HG03439 (cell line): ENCODE measurements around the gene MAP3K20.

Experiments
- ATAC-seq: cut with Tn5 transposase; IDR thresholded peaks from one replicate; pipeline ENCODE4 v1.9.1; 2021; ENCODE audit warnings: mild to moderate bottlenecking, moderate library complexity; ENCODE audit not compliant: unreplicated experiment

The MAP3K20 gene

DNA sequence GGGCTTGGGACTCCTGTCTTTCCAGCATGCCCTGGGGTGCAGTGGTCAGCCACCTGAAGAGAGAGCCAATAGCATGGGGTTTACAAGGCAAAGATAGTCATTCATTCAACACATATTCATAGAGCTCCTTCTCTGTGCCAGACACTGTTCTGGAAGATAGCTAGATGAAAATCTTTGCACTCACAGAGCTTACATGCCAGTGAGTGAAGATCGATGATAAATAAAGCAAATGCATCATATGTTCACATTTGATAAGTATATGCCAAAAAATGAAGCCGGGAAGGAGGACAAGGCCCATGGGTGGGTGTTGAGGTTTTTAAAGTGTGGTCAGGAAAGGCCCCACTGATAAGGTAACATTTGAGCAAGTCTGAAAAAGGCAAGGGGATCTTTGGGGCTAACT is 148.2 kb downstream of the MAP3K20 start:
- ATAC-seq = no peak

DNA sequence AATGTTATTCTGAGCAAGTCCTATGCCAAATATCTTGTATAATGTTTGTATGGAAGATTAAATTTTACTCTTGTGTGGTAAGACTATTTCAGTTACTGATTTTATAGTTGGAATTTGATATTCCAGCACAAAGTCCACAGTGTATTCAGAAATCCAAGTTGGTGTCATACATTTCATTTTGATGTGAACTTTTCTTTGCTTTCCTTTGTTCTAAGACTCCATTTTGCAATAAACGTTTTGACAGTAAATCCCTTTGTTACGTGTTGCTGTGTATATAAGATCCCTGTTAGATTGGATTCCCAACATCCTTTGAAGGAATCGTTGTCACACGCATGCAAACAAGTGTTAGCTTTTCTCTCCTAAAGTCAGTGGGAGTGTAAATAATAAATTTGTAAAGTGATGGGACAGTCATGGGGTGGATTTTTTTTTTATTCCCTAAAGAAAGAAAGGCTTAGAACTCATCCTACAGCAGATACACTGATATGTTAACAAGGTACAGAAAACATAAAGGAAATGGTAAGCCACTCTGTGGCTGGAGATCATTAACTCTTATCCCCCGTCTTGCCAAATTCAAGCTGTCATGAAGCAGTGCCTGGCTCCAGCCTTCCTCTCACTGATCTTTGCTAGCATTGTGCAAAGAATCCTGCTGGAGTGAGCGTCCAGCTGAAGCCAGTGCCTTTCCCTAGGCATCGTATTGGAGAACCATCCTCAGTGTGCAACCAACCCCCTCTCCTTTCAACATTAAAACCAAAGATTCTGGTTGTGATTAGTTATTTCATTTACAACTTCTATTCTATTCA is 151.5 kb downstream of the MAP3K20 start:
- ATAC-seq = no peak

- no peak for ATAC-seq
Measured at GRCh38 chr2:173229086-173229485, 153.4 kb downstream of the MAP3K20 start.

DNA sequence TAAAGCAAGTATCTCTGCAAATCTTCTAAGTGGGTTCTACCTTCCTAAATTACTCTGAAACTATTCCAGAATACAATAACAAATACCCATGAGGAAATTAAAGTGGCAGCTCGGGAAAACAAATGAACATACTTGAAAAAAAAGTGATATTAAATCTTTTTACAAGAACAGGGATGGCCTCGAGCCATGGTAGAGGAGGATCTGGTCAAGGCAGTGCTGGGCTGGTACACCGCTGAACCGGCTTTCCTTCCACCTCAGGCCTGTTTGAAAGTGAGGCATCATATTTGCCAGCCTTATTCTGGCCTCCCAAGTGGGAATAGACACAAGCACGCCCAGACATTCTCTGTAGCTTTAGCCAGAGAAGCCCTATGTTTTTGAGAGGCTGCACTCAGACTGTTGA is 154.5 kb downstream of the MAP3K20 start:
- no peak for ATAC-seq

GRCh38 chr2:173231042-173231441 is 155.4 kb downstream of the MAP3K20 start:
- ATAC-seq = no peak

DNA sequence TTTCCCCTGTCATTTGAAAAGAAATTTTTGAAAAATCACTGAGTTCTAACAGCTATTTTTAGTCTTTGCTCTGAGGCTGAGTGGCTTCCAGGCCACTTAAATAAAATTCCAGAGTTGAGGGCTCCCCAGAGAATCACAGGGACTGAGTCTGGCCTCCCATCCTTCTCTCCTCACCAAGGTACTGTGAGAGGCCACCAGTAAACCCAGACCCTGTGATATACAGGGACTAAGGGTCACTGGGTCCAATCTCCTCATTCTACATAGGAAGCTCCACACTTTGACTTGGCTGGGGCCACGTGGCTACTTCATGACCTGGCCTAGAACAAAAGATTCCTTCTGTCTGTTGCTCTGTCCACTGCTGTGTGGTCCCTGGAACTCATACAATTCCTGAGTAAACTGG is 155.8 kb downstream of the MAP3K20 start:
- ATAC-seq = no peak

- no peak for ATAC-seq
Measured at GRCh38 chr2:173232956-173233744, 157.5 kb downstream of the MAP3K20 start.

GRCh38 chr2:173235947-173236803 is 160.5 kb downstream of the MAP3K20 start:
- no peak for ATAC-seq

DNA sequence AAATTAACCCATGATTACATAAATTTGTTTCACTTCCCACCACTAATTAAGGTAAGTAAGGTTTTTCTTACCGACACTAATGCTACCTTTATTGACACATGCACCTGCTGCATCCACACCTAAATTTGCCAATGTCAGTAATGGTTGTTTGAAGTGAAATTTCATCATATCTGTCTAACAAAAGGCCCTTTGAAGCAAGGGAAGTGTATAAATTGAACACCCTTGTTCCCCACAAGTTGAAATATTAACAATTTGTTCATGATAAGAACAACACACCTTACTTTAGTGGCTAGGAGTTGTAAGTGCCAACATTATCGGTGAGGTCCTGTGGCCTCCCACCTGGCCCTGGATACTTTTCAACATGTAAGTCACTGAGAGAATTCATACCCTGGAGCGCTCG is 162.7 kb downstream of the MAP3K20 start:
- ATAC-seq = no peak

DNA sequence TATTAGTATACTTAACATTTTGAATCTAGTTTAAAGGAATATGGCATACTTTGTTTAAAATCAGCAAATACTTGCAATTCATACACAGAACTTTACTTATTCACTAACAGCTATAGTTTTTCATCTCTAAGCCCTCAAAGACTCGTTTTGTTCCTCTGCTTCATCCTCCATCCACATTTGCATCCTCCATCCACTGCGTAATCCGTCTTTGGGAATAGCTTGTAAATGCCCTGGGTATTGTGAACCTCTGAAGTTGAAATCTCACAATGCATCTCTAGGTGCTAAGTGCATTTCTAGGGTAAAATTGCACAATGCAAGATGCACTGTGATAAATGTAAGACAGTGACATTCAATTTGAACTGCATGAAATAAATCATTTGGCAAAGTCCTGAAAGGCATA is 163.2 kb downstream of the MAP3K20 start:
- no peak for ATAC-seq

GRCh38 chr2:173239644-173240043 is 164.0 kb downstream of the MAP3K20 start:
- ATAC-seq = peak; percentile 96

DNA sequence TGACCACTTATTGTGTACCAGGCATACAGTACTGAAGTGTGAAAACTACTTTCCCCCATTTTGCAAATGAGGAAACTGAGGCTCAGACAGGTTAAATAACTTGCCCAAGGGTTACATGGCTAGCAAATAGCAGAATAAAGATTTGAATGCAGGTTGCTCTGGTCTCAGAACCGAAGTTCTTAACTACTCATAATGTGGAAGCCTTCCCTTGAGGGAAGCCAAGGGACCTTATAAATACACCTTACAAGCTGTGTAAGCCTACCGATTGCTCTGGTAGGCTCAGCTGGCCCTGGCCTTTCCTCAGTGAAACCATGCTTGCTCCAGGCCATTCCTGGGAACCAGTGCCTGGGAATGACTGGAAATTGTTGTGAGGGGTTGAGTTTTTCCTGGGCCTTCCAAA is 164.4 kb downstream of the MAP3K20 start:
- no peak for ATAC-seq

- no peak for ATAC-seq
Measured at GRCh38 chr2:173241643-173242042, 166.0 kb downstream of the MAP3K20 start.

DNA sequence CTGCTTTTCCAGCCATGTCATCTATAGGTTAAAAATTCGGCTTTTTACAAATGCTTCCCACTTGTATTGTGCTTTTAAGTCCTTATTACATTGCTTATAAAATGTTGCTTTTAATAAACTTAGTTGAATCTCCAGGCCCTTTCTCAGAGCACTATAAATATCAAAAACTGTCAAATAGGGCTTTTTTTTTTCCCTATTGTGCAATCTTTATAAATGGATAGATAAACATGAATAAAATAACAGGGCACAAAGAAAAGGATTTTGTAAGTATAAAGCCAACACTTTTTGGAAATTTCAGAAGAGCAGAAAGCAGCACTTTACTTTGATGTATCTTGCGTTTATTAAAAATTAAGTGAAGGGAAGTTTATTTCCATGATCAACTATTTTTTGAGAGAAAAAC is 171.5 kb downstream of the MAP3K20 start:
- no peak for ATAC-seq

GRCh38 chr2:173248381-173248780 is 172.7 kb downstream of the MAP3K20 start:
- no peak for ATAC-seq

DNA sequence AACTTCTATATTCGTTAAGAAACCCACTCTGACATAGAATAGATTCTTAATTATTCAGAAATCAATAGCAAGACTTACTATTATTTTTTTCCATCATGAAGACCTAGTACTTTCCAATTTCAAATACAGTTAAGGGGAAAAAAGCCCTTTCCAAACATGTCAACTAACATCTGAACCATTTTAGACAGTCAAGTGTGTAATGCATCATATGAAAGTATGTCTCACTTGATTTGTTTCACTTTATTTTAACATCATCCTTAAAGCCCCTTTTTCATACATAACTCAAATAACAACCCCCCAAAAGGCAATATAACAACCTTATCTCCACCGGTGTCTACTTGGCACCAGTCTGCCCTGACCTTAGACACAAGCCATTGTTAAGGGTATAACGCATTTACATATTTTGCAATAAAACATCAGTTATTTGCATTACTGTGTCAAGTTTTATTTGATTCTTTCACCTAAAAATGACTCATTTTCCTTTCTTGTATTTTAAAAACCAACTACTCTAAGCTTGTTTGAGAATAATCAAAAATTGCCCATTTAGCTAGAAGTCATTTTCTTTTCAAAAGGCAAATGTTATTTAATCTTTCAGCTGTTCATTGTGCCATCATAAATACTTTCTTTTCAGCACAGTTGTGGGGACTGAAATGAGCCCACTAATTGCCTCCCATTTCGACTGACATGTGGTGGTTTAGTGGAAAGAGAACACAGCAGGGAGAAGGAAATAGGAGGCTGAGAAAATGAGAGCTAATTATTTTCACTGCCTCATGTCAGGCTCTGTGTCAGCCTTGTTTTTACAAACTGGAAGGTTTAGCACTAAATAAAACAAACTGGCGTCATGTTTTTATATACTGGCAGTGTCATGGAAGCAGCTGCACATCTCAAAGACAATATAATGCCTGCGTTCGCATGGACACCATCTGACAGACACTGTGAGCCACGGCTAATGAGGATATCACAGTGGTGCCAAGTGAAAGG is 174.3 kb downstream of the MAP3K20 start:
- no peak for ATAC-seq

DNA sequence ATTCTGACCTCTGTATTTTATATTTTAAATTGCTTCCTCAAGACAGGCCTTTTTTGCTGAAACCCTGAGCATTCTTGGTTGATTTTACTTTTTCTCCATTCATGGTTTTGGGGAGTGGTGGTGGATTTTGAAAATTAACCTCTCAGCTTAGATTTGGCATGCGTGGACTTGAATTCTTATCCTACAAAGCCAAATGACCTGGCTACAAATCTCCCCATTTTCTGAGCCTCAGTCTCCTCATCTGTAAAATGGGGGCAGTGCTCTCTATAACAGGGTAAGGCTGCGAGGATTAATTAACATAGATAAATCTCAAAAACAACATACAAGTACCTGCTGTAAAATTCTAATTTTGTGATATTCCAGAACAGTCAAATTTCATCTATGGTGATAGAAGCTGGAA is 175.6 kb downstream of the MAP3K20 start:
- ATAC-seq = no peak

DNA sequence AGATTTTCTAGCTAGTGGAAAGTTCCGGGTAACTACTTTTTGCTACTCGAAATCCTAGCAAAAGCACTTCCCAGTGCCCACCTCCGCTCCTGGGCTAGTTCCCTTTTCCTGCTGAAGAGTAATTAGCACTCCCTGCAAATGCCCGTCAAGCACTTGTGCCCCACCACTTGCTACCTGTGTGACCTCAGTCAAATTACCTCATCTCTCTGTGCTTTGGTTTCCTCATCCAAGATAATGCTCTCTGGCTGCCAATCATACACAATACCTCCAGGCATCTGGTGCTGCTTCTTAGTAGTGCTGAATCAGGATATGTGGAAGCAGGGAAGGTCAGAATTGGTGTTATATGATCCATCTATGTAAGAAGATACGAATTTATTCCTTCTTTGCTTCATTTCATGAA is 176.9 kb downstream of the MAP3K20 start:
- ATAC-seq = no peak

- ATAC-seq = no peak
Measured at GRCh38 chr2:173254659-173255058, 179.0 kb downstream of the MAP3K20 start.

- no peak for ATAC-seq
Measured at GRCh38 chr2:173258701-173259100, 183.1 kb downstream of the MAP3K20 start.
